Gastrocnemius medialis (tissue), 4 donors: Measurements from ENCODE around the gene SCN5A.

Experiments
- CTCF ChIP-seq, 5 experiments: fragments of 450-650 bp in 3 of 5; fragments of 200-600 bp in 2 of 5; sonication (generic) in 2 of 5; IDR thresholded peaks in 4 of 5; conservative IDR thresholded peaks in 1 of 5; 1 replicate in 4 of 5; 2 replicates in 1 of 5; pipeline ENCODE4 v1.5.1; 2016 to 2019; ENCODE audit warnings: antibody characterized with exemption in 5 of 5, mild to moderate bottlenecking in 3 of 5, moderate library complexity in 3 of 5
- POLR2A ChIP-seq, 2 donors: fragments of 450-650 bp; IDR thresholded peaks; one replicate each; pipeline ENCODE4 v1.6.1; 2017; ENCODE audit warnings: antibody characterized with exemption in 2 of 2, mild to moderate bottlenecking in 2 of 2, moderate library complexity in 2 of 2

DNA sequence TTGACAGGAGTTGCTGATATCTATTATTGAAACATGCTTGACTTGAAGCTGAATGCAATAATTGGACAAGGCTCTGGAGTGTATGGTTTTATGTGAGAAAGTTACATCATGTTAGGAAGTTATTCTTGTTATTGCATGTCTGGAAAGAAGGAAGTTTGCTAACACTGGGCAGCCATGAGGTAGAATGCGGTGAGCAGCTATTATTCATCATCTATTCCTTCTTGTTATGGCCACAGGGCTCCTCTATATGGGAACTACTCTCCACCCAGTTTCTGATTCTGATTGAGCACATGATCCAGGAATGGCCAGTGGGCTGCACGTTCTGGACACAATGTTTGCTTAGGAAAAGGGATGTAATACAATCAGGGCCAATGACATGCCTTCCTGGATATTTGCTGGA is 37.8 kb upstream of the SCN5A start:
- no peak for TF ChIP-seq CTCF (IDR thresholded peaks at IDR 0.05 in 4 of 5, conservative IDR thresholded peaks at IDR 0.05 in 1 of 5)
- no peak for TF ChIP-seq POLR2A (IDR thresholded peaks at IDR 0.05)
